ENCODE results near the gene XAF1.
"Not testable (repeated sequence)": the region's sequence is repeated elsewhere in the genome, so short reads cannot be mapped to it uniquely, and the experiment has no call there.

XAF1 gene

DNA sequence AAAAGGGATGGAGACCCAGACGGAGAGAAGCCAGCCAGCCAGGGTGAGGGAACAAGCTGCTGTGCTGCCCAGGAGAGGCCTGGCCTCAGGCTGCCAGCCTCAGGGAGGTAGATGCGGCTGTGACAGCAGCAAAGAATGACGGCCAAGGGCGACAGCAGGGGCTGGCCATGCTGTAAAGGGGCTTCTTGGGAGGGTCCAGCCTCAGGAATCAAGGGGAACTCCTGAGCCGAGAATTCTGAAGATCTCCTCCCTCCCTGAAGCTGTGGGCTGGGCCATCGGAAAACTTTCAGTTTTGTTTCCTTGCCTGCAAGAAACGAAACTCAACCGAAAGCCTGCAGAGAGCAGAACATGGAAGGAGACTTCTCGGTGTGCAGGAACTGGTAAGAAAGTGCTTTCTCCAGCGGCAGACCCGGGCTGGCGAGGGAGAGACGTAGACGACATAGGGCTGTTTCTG, at the start of gene XAF1:
Gene XAF1, plus strand, starts transcription at position 316 of the 454 bp plus-strand sequence. Its CDS starts 33 bp downstream, at position 349.
- peak; percentile 24 to 55 for DNase-seq (ENCODE audit: low read depth in 2 of 2)

DNA sequence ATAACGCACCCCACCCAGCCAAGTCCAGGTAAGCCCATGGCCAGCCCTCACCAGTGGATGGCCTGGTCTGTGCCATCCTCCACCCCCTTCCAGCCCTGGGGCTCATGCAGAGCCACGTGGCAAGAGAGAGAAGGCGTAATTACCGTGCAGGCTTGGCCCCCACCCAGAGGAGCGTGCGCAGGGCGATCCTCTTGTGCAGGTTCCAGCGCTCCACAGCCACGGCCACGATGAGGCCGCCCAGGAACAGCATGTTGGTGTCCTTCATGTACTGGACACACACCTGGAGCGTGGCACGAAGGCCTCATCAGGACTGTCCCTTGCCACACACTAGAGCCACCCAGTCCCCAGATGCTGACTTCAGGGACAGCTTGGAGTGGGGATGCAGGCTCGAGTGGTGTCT, 49.3 kb upstream of the XAF1 start:
- DNase-seq (ENCODE audit: low read depth in 2 of 2) = no peak

DNA sequence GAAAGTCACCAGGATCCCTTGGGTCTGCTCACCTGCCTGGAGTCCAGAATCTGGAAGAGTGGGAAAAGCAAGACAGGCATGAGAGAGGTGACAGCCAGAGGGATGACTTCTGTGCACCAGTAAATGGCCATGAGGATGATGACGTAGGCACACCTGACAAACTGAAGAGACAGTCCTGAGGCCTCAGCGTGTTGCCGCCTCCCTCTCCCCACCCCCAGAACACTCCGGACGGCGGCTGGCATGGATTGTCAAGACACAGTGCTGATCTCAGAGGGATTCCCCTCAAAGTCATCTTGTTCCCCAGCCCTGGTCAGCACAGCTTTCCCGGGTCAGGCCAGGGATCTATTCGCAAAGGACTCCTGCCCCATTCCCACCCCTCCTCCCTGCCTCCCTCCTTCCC, 48.9 kb upstream of the XAF1 start:
- DNase-seq (ENCODE audit: low read depth in 2 of 2) = no peak

DNA sequence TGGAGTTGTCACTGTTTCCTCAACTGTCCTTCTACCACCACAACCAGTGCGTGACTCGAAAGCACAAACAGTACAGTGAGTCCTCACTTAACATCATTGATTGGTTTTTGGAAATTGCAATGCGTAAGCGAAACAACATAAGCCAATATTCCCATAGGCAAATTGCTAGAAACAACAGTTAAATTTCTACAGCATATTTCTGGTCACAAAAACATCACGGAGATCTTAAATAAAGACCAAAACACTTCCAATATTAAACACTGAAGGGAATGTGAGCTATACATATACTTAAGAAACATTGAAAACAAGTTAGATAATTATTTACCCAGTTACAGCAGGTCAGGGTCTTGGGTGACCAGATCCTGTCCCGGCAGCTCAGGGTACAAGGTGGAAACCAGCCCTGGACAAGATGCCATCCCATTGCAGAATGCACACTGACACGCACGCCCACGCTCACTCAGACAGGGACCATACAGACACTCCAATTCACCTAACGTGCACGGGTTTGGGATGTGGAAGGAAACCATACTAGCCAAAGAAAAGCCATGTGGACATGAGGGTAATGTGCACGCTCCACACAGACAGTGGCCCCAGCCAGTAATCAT, 47.4 kb upstream of the XAF1 start:
- DNase-seq (ENCODE audit: low read depth in 2 of 2) = no peak

- DNase-seq (ENCODE audit: low read depth in 2 of 2) = no peak
These were observed 45.5 kb upstream of the XAF1 start for GRCh38 chr17:6710317-6710716.

- no peak for DNase-seq (ENCODE audit: low read depth in 2 of 2)
These were observed 44.7 kb upstream of the XAF1 start for GRCh38 chr17:6711081-6711674.

DNA sequence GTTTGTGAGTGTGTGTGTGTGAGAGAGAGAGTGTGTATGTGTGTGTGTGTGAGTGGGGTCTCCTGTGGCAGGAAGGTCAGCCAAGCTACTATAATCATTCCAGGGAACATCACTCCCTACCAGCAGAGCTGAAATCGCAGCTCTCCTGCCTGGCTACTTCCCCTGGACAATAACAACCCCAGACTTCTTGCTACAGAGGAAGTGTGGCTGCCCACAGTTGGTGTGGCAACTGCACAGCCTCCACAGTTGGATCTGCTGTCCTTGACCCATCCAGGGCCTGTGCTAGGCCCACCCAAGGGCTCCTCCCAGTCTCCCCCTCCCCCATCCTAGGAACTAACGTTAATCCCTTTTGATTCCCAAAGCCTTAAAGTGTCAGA, 44.2 kb upstream of the XAF1 start:
- DNase-seq (ENCODE audit: low read depth in 2 of 2) = no peak

DNA sequence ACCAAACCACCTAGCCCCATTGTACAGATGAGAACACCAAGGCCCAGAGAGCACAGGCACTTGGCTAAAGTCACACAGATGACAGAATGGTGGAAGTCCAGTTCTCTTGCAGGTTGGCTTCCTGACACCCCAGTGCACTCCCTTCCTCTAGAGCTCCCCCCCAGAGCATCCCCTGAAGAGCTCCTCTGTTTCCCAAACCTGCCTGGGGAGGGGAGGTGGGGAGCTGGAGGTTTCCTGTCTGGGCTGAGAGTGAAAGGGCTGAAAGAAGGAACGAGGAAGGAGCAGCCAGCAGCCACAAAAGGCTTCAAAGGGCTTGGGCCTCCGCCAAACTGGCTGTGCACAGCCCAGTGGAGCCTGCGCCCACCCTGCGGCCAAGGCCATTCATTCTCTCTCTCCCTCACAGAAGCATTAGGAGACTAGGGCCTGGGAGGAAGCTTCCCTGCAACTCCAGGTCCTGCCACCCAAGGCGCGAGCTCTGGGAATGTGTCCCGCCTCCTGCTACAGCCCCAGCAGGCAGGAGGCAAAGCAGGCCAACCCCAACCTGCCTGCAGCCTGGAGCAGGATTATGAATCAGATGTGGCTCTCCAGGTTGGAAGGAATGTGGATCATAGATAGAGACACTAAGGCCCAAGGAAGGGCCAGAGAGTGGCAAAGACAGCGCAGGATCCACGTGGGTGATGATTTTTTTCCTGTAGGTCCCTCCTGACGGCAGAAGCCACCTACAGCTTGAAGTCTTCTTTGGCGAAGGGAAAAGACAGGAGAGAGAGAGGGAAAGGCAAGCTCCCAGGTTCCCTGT, 43.6 kb upstream of the XAF1 start:
- DNase-seq (ENCODE audit: low read depth in 2 of 2) = no peak

GRCh38 chr17:6712854-6713129, 43.1 kb upstream of the XAF1 start:
- DNase-seq (ENCODE audit: low read depth in 2 of 2) = no peak

DNA sequence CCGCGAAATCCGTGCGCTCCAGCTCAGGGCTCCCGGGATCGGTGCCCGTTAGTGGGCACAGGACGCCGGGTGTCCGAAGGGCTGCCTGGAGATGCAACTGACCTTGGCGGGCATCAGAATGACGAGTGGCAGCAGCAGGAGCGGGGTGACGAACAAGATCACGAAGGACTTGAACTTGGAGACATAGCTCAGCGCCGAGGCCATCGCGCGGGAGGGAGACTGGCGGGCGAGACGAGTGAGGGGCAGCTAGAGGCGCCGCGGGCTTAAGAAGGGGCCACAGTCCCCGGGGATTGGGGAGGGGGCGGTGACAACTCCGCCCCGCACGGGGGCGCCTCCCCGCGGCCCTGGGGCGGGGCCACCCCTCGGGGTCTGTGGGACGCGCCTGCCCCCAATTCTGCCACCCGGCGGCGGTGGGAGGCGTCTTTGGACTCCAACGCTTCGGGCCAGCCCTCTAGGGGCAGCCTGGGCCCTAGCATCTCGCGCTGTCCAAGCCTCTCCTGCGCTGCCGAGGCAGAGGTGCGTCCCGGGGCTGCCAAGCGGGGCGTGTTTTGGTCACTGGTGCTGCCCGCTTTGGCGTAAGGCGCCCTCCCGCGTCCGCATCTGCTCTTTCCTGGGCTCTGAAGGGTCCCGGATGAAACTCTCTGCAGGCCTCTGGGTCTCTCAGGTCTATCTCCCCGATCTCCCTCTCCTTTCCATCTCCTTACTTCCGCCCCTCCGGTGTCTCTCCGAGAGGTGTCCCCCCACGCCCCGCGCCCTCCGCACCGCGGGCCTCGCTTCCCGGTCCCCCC, 42.5 kb upstream of the XAF1 start, which contains the start of gene SLC13A5:
Gene SLC13A5, minus strand, starts transcription at position 240 of the 788 bp plus-strand sequence. Its CDS starts 36 bp downstream, at position 204.
- no peak for DNase-seq (ENCODE audit: low read depth in 2 of 2)

DNA sequence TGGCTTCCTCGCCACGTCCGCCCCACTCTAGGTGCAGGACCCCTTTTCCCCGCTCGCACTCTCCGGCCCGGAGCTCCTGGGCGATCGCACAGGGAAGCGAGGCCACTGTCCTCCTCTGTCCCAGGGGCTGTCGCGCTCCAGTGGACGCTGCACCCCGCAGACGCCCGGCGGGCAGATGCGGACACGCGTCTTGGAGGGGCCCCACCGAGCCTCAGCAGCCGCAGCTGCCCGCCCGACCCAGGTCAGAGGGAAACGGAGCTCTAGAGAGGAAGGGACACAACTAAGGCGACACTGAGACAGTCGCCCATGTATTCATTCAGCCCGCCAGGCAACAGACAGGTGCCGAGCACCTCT, 42.0 kb upstream of the XAF1 start:
- DNase-seq (ENCODE audit: low read depth in 2 of 2) = no peak

DNA sequence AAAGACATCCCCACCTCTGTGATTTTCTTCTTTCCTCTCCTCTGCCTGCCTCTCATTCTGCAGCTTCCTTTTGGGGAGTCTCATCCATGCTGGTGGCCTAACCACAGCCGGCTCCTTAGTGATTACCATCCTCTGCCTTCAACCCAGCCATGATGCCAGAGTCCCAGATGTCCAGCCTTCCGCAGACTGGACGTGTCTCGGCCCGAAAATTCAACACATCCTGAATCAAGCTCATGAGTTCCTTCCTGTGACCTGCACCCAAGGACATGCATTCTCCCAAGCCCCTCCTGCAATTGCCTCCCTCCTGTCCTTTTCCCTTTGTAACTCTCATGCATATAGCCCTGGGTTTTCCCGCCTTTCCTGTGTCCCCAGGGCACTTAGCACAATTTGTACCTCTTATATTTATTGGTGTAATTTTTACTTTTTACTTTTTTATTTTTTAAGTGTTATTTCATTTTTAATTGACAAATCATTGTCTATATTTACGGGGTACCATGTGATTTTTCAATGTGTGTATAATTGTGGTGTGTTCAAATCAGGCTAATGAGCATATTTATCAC, 41.5 kb upstream of the XAF1 start:
- DNase-seq (ENCODE audit: low read depth in 2 of 2) = no peak

GRCh38 chr17:6716736-6717135, 39.1 kb upstream of the XAF1 start:
- DNase-seq (ENCODE audit: low read depth in 2 of 2) = no peak

GRCh38 chr17:6721744-6722143, 34.1 kb upstream of the XAF1 start:
- no peak for DNase-seq (ENCODE audit: low read depth in 2 of 2)

- no peak for DNase-seq (ENCODE audit: low read depth in 2 of 2)
These were observed 31.8 kb upstream of the XAF1 start for GRCh38 chr17:6724009-6724408.

DNA sequence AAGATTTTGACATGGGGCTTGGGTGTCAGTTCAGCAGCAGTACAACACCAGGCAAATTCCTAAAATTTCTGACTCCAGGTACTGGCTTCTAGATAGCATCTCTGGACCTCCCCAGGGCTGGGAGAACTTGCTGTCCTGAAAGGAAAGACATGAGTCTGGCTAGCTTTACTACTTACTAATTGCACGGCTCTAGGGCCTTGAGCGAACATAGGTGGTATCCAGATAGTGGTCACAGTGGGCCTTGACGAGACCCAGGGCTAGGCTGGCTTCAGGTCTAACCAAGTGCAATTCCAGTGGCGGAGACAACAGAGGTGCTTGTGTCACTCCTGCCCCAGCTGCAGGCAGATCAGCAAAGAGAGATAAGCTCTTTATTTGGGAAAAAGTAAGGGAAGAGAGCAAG, 26.3 kb upstream of the XAF1 start:
- no peak for DNase-seq (ENCODE audit: low read depth in 2 of 2)

DNA sequence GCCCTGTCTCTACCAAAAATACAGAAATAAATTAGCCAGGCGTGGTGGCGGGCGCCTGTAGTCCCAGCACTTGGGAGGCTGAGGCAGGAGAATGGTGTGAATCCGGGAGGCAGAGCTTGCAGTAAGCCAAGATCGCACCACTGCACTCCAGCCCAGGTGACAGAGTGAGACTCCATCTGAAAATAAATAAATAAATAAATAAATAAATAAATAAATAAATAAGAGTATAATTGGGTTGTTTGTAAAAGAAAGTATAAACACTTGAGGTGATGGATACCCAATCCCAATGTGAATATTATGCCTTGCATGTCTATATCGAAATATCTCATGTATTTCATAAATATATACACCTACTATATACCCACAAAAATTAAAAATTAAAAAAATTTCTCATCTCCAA, 9.2 kb upstream of the XAF1 start:
- DNase-seq (ENCODE audit: low read depth in 2 of 2) = not testable (repeated sequence)

DNA sequence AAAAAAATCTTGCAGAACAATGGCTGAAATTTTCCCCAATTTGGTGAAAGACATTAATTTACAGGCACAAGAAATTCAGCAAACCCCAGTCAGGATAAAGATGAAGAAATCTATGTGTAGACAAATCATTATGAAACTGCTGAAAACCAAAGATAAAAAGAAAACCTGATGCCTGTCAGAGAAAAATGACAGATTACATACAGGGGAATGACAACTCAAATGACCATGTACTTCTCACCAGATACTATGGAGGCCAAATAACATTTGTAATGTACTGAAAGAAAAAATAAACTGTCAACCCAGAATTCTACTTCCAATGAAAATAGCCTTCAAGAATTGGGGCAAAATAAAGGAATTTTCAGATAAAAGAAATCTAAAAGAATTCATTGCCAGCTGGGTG, 7.2 kb upstream of the XAF1 start:
- no peak for DNase-seq (ENCODE audit: low read depth in 2 of 2)

DNA sequence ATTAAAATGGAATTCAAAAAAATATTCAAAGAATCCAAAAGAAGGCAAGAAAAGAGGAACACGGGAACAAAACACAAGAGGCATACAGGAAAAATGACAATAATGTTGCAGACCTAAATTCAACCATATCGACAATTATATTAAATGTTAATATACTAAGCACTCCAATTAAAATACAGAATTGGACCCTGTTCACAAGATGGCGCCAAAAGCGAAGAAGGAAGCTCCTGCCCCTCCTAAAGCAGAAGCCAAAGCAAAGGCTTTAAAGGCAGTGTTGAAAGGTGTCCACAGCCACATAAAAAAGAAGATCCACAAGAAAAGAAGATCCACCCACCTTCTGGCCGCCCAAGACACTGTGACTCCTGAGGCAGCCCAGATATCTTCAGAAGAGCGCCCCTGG, 6.3 kb upstream of the XAF1 start:
- DNase-seq (ENCODE audit: low read depth in 2 of 2) = no peak

DNA sequence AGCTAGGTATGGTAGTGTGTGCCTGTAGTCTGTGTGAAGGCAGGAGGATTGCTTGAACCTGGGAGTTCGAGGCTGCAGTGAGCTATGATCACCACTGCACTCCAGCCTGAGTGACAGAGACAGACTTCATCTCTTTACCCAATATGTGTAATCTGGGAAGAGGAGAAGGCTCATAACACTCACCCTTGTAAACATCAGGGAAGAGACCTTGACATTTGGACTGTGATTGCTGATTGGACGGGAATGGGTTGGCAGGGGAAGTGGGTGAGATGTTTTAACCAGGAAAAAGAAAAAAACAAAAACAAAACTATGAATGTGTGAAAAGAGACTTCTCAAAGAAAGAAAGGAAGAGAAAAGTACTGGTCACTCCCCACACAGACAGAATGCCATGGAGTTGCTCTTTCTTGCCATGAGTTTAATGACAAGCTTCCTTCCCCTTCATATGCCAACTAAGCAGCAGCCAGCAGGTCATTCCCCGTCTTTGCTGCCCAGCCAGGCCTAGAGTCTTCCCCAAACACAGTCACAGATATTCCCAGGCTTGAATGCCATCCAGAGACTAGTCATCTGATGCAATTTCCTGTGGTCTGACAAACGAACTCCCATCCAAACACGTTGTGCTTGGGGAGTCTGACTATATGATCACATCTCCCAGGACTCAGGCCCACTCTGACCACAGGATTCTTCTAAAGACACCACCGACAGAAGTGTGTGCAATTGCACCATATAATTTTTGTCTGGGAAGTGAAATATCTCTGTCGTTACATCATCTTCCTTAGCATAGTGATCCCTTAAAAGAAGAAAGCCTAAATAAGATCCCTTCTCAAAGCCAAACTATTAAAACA, 3.6 kb upstream of the XAF1 start:
- DNase-seq (ENCODE audit: low read depth in 2 of 2) = no peak

DNA sequence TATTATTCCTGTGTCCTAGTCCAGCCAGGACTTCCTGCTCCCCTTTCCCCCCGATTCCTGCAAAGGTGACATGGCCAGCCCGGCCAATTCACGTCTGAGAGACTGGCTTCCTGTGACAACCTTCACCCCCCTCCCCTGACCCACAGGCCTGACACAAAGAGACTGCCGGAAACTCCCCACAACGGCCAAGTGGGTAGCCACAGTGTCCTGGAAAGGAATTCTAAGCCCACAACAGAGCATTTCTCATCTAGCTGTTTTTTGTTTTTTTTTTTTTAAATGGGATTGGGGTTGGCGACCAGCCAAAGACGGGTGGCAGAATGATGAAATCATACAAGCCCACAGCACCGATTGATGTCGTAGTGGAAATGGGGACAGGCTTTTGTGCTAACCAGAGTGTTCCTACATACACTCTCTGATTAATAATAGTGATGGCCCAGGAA, 2.8 kb upstream of the XAF1 start:
- peak; percentile 13 to 53 for DNase-seq (ENCODE audit: low read depth in 2 of 2)
